HG03342 (cell line): ENCODE results near the gene COPA.

ENCODE experiments used
- ATAC-seq: cut with Tn5 transposase; IDR thresholded peaks from one replicate; pipeline ENCODE4 v1.9.1; 2021; ENCODE audit warnings: mild to moderate bottlenecking, moderate library complexity; ENCODE audit not compliant: unreplicated experiment

Gene COPA

GRCh38 chr1:160363010-160363409 is 20.0 kb upstream of the COPA start:
- ATAC-seq, result no peak

GRCh38 chr1:160362168-160362957 is 19.3 kb upstream of the COPA start:
- ATAC-seq, result no peak

- no peak for ATAC-seq
Observed at GRCh38 chr1:160361814-160362167, 18.7 kb upstream of the COPA start.

- no peak for ATAC-seq
Observed at GRCh38 chr1:160361199-160361598, 18.1 kb upstream of the COPA start.

- ATAC-seq, result no peak
Observed at GRCh38 chr1:160360227-160360695, 17.2 kb upstream of the COPA start.

GRCh38 chr1:160359559-160360226 is 16.6 kb upstream of the COPA start:
- ATAC-seq, result no peak

- ATAC-seq, result no peak
Observed at GRCh38 chr1:160358073-160358472, 15.0 kb upstream of the COPA start.

- no peak for ATAC-seq
Observed at GRCh38 chr1:160357286-160358002, 14.4 kb upstream of the COPA start.

- no peak for ATAC-seq
Observed at GRCh38 chr1:160354388-160354985, 11.4 kb upstream of the COPA start.

- no peak for ATAC-seq
Observed at GRCh38 chr1:160353223-160353622, 10.2 kb upstream of the COPA start.

GRCh38 chr1:160352555-160352954 is 9.5 kb upstream of the COPA start:
- no peak for ATAC-seq

- no peak for ATAC-seq
Observed at GRCh38 chr1:160351629-160352028, 8.6 kb upstream of the COPA start.

GRCh38 chr1:160346958-160347357 is 3.9 kb upstream of the COPA start:
- ATAC-seq, result no peak

- ATAC-seq, result no peak
Observed at GRCh38 chr1:160346463-160346862, 3.4 kb upstream of the COPA start.

- no peak for ATAC-seq
Observed at GRCh38 chr1:160344936-160345335, 1.9 kb upstream of the COPA start.

GRCh38 chr1:160344241-160344640 is 1.2 kb upstream of the COPA start:
- ATAC-seq, result no peak

- ATAC-seq, result no peak
Observed at GRCh38 chr1:160342526-160342925, 524 bp downstream of the COPA start.

- ATAC-seq, result no peak
Observed at GRCh38 chr1:160340866-160341265, 2.2 kb downstream of the COPA start.

- no peak for ATAC-seq
Observed at GRCh38 chr1:160340146-160340545, 2.9 kb downstream of the COPA start.

GRCh38 chr1:160338580-160338979 is 4.5 kb downstream of the COPA start:
- no peak for ATAC-seq

GRCh38 chr1:160332516-160332915 is 10.5 kb downstream of the COPA start:
- ATAC-seq, result no peak
